Stimulated activated CD8-positive, alpha-beta memory T cell treated with anti-CD3 and anti-CD28 coated beads, Interleukin-7, amount 100 ng/mL, for 4 hours (primary cell): ENCODE results near the gene NAP1L4.
"Not testable (repeated sequence)": the region's sequence is repeated elsewhere in the genome, so short reads cannot be mapped to it uniquely, and the experiment has no call there.

ENCODE experiments used
- DNase-seq, 2 donors: peaks; one replicate each; pipeline ENCODE4 v3.0.0-alpha.2; 2020; ENCODE audit warnings: low read depth in 2 of 2

NAP1L4 gene

GRCh38 chr11:2958251-2958650 lies 33.9 kb downstream of the NAP1L4 start:
- no peak for DNase-seq

GRCh38 chr11:2955906-2956476 lies 36.1 kb downstream of the NAP1L4 start:
- no peak for DNase-seq

DNA sequence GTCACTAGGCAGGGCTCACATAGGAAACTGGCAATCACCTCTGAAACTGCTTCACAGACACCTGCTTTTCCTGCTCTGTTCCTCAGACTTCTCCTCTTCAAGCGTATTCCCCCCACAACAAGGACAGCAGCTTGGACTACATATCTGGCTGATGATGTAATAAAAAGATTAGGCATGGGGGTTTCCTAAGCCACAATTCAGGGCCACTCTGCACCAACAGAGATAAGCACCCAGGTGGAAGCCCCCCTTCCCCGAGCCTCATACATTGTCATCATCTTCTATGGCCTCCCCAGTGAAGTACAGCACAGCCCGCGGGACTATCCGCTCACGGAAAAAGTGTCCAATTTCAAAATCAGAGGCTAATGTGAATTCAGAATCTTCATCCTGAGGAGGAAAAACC lies 37.9 kb downstream of the NAP1L4 start:
- no peak for DNase-seq

DNA sequence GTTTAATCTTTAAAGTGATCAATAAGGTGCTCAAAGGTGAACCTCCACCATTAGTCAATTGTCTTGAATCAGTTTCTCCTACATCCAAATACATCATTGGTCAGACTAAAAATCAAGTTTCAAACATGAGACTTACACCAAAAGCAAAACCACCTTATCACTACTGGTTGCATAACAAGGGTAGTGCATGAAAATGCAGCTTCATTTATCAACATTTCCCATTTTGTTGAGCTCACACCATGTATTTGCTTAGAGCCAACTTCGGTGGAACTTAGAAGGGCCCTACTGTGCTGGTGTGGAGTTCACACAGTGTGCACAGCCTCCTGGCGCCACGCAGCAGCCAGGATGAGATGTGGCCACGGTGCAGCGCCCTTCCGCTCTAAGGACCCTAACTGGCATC lies 39.8 kb downstream of the NAP1L4 start:
- DNase-seq, result no peak

- DNase-seq, result no peak
Measured at GRCh38 chr11:2951231-2952110, 40.7 kb downstream of the NAP1L4 start.

- DNase-seq, result no peak
Measured at GRCh38 chr11:2950825-2951224, 41.3 kb downstream of the NAP1L4 start.

DNA sequence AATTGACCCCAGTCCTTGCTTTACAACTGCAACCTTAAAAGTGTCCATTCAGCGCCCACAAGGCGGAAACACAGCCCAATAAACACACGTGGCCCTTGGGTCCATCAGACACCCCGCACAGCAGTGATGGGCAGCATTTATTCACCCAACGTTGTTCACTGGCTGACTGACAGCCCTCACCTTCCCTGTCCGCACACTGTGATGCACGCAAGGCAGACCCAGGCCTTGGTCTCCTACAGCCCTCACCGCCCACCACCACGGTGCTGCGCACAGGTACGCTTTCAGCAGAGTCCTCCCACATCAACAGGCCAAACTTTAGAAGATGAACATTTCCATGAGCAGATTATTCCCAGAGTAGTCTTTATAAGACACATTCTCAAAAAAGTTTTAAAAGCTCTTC lies 42.2 kb downstream of the NAP1L4 start:
- no peak for DNase-seq

DNA sequence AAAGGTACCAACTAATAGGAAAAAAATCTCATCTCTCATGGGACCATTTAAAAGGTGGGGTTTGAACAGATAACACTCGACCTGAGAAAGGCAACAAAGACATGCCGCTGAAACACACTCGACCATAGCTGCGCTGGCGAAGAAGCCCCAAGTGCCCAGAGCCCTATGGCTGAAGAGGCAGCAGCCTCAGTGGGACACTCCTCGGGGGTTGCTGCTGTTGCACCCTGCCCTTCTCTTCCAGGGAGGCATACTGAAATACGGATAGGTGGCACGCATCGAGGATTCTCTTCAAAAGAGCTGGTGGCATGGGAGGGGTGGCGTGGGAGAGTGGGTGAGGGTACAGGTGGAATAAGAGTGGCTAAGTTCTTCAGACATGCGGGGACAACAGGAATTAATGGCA lies 44.4 kb downstream of the NAP1L4 start:
- no peak for DNase-seq

DNA sequence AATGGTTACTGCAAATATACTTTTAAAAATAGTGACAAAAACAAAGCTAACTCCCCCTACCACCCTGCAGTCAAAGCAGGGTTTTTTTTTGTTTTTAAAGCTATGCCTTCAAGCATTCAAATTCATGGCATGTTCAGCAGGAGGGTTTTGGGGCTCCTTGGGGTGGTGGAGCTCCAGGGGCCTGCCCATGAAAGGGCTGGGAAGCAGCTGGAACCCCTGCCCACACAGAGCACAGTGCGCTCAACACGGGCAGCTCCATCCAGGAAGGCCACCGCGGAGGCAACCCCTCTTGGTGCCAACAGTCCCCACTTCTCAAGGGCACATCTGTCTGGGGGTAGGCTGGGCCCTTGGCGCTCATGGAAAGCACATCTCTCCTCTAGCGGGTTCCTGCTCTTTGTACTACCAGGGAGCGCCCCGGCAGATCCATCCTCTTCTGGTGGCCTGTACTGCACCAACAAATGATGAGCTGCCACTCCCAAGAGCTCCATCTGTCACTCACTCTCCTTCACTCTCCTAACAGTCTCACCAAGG lies 46.3 kb downstream of the NAP1L4 start:
- DNase-seq, result no peak

DNA sequence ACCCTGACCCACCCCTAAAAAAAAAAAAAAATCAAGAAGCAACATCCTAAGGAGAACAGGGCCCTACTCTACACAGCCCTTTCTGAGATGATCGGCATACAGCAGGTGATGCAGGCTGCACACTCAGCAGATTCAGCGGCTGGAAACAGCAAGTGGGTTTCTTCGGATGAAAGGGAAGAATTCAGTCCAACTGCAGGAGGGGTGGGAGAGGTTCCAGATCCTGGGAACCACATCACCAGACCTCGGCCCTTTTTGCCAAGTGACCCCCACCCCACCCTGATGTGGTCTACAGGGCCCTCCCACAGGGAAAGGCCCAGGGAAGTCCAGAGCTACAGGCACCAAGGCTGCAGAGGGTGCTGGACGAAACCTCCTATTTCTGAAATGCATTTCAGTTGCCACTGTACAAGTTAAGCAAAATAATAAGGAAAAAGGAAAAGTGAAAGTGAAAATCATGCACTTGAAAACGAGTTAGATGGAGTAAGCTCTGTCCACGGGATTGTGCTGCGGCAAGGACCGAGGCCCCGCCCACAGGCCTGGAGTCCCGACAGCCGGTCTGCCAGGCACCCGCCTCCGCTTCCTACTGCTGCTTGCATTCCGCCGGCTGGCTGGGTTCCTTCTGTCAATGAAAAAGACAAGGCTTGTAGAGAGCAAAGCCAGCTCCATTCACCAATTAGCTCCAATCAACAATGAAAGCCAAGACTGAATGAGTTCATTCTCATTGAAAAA lies 46.9 kb downstream of the NAP1L4 start:
- peak in 1 of 2 donors; percentile 38 for DNase-seq

- DNase-seq, result no peak
Measured at GRCh38 chr11:2944530-2944929, 47.6 kb downstream of the NAP1L4 start.

GRCh38 chr11:2943711-2944118 lies 48.4 kb downstream of the NAP1L4 start:
- no peak for DNase-seq

DNA sequence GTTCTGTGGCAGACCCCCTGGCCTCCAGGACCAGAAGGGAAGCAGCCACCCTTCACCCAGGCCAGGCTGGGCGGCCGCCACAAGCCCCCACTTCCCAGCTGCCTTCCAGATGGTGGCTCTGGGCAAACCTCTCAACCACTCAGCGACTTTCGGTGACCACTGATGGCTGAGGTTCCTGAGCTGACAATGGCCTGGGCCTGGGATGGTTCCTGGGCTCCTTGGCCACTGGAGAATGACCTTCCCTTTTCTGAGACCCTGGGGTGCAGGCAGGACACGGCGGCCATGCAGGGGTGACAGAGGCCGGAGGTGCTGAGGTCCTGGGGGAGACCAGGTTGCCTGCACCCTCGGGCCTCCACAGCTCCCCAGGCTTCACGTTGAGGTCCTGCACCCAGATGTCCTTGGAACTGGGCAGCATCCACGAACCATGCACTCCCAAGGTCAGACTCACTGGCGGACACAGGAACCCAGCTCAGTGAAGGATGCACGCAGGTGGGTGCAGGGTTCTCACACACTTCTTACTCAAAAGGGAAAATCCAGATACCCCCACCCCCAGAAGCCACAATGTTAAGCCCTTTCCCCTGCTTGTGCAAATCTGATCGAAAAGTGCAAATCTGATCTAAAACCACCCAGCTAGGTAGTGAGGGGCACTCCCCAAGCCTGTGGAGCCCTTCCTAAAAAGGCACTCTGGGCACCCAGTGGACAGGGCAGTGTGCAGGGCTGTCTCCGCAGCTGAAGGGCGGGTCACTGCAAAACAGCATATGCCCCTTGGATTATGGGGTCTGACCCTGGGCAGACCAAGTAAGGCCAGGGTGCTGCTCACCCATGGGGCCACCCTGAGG lies 49.0 kb downstream of the NAP1L4 start:
- DNase-seq, result no peak

- DNase-seq, result no peak
Measured at GRCh38 chr11:2942447-2942846, 49.7 kb downstream of the NAP1L4 start.

- no peak for DNase-seq
Measured at GRCh38 chr11:2940921-2941821, 51.0 kb downstream of the NAP1L4 start.

- no peak for DNase-seq
Measured at GRCh38 chr11:2940147-2940920, 51.8 kb downstream of the NAP1L4 start.

DNA sequence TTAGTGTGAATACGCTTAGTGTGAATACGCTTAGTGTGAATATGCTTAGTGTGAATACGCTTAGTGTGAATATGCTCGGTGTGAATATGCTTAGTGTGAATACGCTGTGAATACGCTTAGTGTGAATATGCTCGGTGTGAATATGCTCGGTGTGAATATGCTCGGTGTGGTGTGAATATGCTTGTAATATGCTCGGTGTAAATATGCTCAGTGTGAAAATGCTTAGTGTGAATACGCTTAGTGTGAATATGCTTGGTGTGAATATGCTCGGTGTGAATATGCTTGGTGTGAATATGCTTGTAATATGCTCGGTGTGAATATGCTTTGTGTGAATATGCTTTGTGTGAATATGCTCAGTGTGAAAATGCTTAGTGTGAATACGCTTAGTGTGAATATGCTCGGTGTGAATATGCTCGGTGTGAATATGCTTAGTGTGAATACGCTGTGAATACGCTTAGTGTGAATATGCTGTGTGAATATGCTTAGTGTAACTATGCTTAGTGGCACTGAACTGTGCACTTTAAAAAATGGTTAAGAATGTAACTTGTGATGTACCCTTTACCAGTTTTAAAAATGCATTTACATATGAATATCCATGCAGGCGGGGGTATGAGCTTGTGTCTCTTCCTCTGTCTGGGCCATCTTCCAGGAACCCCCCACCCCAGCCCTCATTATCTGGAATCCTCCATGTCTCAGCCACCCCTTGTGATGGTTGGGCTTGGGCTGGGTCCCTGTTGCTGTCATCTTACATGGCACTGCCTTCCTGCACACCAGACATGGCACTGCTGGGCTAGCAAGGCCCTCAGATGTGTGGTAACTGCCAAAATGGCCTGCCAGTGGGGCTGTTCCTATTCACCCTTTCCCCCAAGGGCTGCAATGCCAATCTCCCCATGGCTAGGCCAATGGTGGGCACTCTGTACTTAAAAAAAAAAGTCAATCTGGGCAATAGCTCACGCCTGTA lies 53.4 kb downstream of the NAP1L4 start:
- not testable (repeated sequence) for DNase-seq

GRCh38 chr11:2937641-2938457 lies 54.3 kb downstream of the NAP1L4 start:
- not testable (repeated sequence) for DNase-seq
